Epithelial cell of prostate (primary cell): ENCODE data around the gene AVPR1A.

ENCODE experiments used
- DNase-seq: peaks from one replicate; pipeline ENCODE4 v3.0.0-alpha.2; 2011; ENCODE audit warnings: low read depth, low spot score
- H3K27ac ChIP-seq: fragments of 450-650 bp; 2 replicates; pipeline ENCODE4 v1.5.1; 2017; ENCODE audit warnings: mild to moderate bottlenecking

The AVPR1A gene

DNA sequence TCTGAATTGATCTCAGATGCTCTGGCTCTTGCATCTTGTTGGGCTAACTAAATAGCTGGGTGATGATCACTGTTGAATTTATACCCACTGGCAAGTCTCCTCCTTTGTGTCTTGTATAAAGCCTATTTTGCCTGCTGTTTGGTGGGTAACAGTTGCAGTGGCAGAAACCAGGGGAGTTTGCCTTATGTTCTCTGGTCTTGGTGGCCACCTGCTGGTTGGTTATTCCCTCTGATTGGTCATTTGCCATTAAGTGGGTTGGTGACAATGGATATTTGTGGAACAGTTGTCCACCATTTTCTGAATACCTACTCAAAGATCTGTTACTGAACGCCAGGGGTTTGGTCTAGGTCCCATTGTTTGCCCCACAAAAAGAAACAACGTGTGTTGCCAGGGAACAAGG lies 52.1 kb downstream of the AVPR1A start:
- no peak for DNase-seq
- H3K27ac ChIP-seq, result no peak overlapping the region

DNA sequence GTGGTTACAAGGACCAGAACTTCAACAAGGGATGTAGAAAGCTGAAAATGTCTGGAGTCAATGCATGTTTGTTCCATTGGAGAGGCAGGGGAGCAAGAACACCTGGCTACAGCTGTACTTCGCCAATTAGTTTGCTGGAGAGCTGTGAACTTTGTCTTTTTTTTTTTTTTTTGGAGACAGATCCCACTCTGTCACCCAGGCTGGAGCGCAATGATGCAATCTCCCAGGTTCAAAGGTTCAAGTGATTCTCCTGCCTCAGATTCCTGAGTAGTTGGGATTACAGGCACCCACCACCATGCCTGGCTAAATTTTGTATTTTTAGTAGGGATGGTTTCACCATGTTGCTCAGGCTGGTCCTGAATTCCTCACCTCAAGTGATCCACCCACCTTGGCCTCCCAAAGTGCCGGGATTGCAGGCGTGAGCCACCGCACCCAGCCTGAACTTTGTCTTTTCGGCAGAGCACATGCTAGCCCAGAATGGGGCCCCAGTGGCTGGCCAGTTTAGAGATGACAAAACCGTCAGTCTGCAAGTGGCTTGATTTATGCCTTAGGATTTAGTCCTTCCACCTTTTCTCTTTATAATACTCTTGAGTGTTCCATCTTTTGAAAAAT lies 55.5 kb downstream of the AVPR1A start:
- H3K27ac ChIP-seq, result no peak overlapping the region
- no peak for DNase-seq

DNA sequence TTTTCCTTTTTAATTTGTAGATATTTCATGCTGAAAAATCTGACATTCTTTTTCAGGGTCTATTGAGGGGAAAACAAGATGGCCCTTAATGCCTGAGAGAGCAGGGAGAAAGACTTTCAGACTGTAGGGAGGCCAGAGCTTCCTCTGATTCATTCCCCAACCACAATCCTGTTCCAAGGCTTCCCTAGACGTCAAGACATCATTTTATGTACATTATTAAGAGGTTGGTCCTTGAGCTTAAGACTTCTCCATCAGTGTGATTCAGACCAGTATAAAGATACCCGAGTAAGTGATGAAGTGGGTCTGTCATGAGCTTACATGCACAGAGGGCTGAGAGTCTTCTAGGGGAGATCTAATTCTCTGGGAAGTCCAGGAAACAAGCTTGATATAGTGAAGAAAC lies 57.3 kb downstream of the AVPR1A start:
- H3K27ac ChIP-seq, result no peak overlapping the region
- DNase-seq, result no peak

DNA sequence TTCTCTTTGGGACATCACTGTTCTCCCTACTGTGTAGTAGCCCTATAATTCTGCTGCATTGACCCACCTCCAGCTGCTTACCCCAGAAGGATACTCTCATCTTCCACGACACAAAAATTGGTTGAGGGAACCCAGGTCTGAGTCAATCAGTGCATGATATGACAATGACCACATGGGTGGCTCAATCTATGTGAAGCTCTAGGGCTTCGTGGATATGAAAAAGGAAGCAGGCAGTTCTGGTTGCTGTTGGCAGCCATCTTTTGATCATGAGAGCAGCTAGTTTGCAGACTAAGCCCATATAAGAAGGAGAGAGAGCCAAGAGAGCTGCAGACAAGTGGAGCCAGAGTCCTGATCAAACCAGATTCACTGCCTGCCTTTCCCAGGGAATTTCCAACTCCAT lies 57.9 kb downstream of the AVPR1A start:
- no peak for DNase-seq
- H3K27ac ChIP-seq, result no peak overlapping the region
